DMS53 (cell line): ENCODE results near the gene ATF7IP.

Experiments used
- DNase-seq: peaks from one replicate; lab custom pipeline; 2025; lab: John Stamatoyannopoulos, UW

The ATF7IP gene

GRCh38 chr12:14481201-14481600, 115.7 kb downstream of the ATF7IP start:
- no peak for DNase-seq

GRCh38 chr12:14482361-14482760, 116.9 kb downstream of the ATF7IP start:
- no peak for DNase-seq

- DNase-seq, result no peak
These were observed 117.4 kb downstream of the ATF7IP start for GRCh38 chr12:14482886-14483285.

- no peak for DNase-seq
These were observed 129.8 kb downstream of the ATF7IP start for GRCh38 chr12:14495326-14495725.

GRCh38 chr12:14505626-14506596, 140.4 kb downstream of the ATF7IP start:
- no peak for DNase-seq

- no peak for DNase-seq
These were observed 145.1 kb downstream of the ATF7IP start for GRCh38 chr12:14510574-14510973.

- DNase-seq, result peak; percentile 99
These were observed 148.8 kb downstream of the ATF7IP start for GRCh38 chr12:14514154-14514842.

- DNase-seq, result no peak
These were observed 149.5 kb downstream of the ATF7IP start for GRCh38 chr12:14514946-14515345.

GRCh38 chr12:14521822-14522221, 156.3 kb downstream of the ATF7IP start:
- DNase-seq, result no peak

- DNase-seq, result no peak
These were observed 160.5 kb downstream of the ATF7IP start for GRCh38 chr12:14525964-14526363.

GRCh38 chr12:14532152-14532551, 166.7 kb downstream of the ATF7IP start:
- no peak for DNase-seq

- DNase-seq, result no peak
These were observed 171.6 kb downstream of the ATF7IP start for GRCh38 chr12:14537088-14537487.

- DNase-seq, result peak; percentile 37
These were observed 175.4 kb downstream of the ATF7IP start for GRCh38 chr12:14540801-14541462.

- peak; percentile 76 for DNase-seq
These were observed 180.0 kb downstream of the ATF7IP start for GRCh38 chr12:14545144-14546124.

- DNase-seq, result no peak
These were observed 182.1 kb downstream of the ATF7IP start for GRCh38 chr12:14547571-14547970.

GRCh38 chr12:14548609-14549008, 183.1 kb downstream of the ATF7IP start:
- DNase-seq, result no peak
